GM12892 (cell line): Measurements from ENCODE around the gene WDFY3.

Experiments used
- POLR2A ChIP-seq: IDR thresholded peaks from 2 replicates; pipeline ENCODE4 v1.6.1; 2011; ENCODE audit warnings: low read depth, low read length, control low read depth
- POLR2AphosphoS5 ChIP-seq: IDR thresholded peaks from 2 replicates; pipeline ENCODE4 v1.6.1; 2011; ENCODE audit warnings: low read depth, low read length, control low read depth

- TF ChIP-seq POLR2A: no peak
- TF ChIP-seq POLR2AphosphoS5: no peak
Observed at GRCh38 chr4:84751707-84752106, 214.8 kb downstream of the WDFY3 start.
